ENCODE data around the gene FRK.

GRCh38 chr6:115891111-115891669 is 169.5 kb downstream of the FRK start:
- TF ChIP-seq CTCF (conservative IDR thresholded peaks at IDR 0.05) = no peak
- TF ChIP-seq EZH2 (IDR thresholded peaks at IDR 0.05; ENCODE audit: low read depth) = no peak
